Measurements from ENCODE around the gene GNAS-AS1.

Gene GNAS-AS1

DNA sequence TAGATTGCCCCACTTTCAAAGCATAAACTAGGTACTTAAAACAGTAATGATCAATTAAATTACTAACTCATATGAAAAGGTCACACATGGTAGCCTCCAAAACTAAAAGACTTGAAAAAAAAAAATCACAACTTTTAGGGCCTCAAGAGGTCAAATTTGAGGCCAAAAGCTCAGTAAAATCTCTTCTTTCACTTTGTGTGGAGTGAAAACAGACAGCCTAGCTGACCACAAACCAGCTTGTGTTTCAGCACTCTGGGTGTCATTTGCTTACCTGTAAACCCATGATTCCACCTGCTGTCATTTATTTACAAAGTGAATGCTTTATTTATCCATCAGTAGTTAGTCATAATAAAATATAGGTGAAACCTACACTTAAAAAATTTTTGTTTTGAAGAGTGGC lies 35.8 kb upstream of the GNAS-AS1 start:
- H3K4me3 ChIP-seq (ENCODE audit: low read depth, low read length): no peak overlapping the region
- TF ChIP-seq CTCF (IDR thresholded peaks at IDR 0.05; ENCODE audit: borderline replicate concordance, insufficient read depth, low read depth, low read length): no peak

DNA sequence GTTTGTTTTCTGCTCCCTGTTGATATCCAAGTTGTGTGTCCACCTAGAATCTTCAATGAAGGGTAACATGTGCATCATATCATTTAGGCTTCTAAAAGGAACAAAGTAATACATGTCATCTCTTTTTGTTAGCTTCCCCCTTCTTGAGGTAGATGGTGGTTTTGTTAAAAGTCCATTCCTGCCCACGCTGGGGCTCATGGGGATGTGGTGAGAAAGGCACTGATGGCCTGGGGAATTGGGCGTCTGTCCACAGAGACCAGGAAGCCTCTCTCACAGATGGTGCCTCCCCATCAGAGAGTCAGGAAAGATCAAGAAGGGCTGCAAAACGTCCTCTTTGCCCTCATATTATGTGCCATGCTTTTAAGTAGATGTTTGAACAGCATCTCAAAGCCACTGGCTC lies 34.3 kb upstream of the GNAS-AS1 start:
- H3K4me3 ChIP-seq (ENCODE audit: low read depth, low read length): no peak overlapping the region
- TF ChIP-seq CTCF (IDR thresholded peaks at IDR 0.05; ENCODE audit: borderline replicate concordance, insufficient read depth, low read depth, low read length): no peak

- no peak overlapping the region for H3K4me3 ChIP-seq (ENCODE audit: low read depth, low read length)
Measured at GRCh38 chr20:58883241-58883691, 32.6 kb upstream of the GNAS-AS1 start.

DNA sequence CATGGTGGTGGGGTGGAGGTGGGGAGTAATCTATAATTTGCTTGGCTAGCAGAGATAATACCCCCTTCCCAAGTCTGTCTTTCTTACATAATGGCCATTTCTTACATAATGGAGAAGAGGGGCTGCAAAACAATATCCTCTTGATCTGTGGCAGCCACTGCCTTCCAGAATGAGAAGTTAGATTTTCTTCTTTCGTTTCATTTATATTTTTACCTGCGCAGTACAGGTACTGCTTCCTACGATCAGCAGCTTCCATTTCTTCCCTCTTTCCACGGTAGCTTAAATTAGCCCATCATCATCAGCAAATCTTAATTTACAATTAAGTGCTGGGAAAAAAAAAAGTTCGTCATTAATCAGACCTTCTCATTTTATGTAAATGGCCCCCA lies 32.0 kb upstream of the GNAS-AS1 start:
- TF ChIP-seq CTCF (IDR thresholded peaks at IDR 0.05; ENCODE audit: borderline replicate concordance, insufficient read depth, low read depth, low read length): no peak
- no peak overlapping the region for H3K4me3 ChIP-seq (ENCODE audit: low read depth, low read length)

More at GRCh38 chr20:58883241-58883691, 32.6 kb upstream of the GNAS-AS1 start:
- no peak for TF ChIP-seq CTCF (IDR thresholded peaks at IDR 0.05; ENCODE audit: borderline replicate concordance, insufficient read depth, low read depth, low read length)

DNA sequence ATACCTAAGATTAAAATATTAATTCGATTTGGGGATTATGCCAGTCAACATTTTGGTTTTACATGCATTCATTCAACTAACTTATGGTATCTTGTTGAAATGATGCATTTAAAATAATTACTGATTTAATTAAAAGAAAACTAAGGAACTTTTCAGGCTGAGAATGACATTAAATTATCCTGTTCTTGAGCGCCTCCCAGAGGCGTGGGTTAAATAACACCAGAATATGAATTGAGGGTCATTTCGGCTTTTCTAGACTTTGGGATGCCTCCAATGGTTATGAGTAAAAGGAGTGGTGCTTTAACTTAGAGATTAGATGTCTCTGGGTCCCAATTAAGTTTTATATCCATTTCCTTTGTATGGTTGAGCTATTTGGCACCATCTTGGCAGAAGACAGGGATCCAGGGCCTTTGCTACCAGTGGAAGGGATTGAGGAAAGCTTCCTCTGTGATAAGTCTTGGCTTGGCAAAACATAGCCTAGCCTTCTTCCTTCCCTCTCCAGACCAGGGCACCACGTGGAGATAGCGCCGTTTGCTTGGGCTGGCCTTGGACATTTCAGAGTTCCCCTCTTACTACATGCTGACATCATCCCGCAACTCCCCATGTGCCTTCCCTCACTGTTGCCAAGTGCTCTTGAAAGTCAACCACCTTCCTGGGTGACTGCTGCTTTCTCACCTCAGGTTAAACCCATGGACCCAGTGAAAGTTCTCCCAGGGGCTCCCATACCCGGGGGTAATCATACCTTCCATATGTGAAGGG lies 30.5 kb upstream of the GNAS-AS1 start:
- no peak overlapping the region for H3K4me3 ChIP-seq (ENCODE audit: low read depth, low read length)
- TF ChIP-seq CTCF (IDR thresholded peaks at IDR 0.05; ENCODE audit: borderline replicate concordance, insufficient read depth, low read depth, low read length): 0 out of 2 replicates have a peak, but pooled peaks have one; percentile 2

DNA sequence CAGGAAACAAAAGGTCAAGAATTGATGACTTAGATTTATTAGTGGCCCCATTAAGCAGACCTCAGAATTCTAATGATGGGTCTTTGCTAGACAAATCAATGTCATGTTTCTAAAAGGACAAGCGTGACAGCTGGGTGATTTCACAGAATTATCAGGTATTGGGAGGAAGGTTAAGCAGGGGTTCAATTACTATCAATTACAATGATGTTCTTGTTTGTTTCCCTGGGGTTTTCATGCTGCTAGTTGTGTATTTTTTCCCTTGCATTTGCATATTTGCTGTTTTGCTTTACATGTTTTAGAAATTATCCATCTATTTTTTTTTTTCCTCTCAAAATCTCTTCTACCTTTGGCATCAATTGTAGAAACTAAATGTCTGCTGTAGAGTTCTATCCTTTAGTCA lies 29.7 kb upstream of the GNAS-AS1 start:
- H3K4me3 ChIP-seq (ENCODE audit: low read depth, low read length): no peak overlapping the region
- no peak for TF ChIP-seq CTCF (IDR thresholded peaks at IDR 0.05; ENCODE audit: borderline replicate concordance, insufficient read depth, low read depth, low read length)

DNA sequence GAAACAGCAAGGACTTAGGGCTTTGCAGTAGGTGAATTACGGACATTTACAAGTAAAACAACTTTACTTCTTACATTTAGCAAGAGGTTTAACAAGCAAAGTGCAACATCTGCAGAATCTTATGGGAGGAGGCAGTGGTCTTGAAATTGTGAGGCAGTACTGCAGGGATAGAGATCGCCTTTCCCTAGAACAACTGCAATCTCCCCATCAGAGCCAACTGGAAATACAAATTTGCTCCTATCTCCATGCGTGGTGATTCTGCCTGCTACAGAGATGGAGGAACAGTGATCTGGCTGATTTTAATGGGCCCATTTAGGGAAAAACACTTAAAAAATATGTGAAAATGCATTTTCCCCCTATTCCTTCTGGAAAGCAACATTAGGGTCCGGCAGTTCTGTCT lies 27.7 kb upstream of the GNAS-AS1 start:
- TF ChIP-seq CTCF (IDR thresholded peaks at IDR 0.05; ENCODE audit: borderline replicate concordance, insufficient read depth, low read depth, low read length): no peak
- H3K4me3 ChIP-seq (ENCODE audit: low read depth, low read length): no peak overlapping the region

Data from GM12875 (cell line).